ENCODE results near the gene FUZ.

DNA sequence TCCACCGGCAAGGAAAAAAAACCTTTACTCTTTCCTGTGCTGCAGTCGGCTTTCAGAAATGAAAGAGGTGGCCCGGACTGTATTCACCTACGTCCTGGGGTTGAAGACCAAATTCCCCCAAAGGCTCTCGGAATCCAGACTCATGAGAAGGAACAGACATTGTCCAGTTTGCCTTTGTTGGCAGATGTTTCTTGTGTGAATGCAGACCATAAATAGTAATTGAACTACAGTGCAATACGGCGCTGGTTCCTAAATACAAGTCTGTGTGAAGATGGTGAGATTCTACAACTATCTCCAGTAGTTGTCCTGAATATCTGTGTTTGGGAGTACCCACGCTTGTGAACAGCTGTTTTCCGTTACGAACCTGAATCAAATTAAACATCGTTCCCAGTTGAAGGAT lies 26.6 kb upstream of the FUZ start:
- TF ChIP-seq POLR2A (IDR thresholded peaks at IDR 0.05) (no peak), CTCF (IDR thresholded peaks at IDR 0.05) (no peak)

All from gastroesophageal sphincter (tissue), 3 donors.